ENCODE data around the gene DVL1.

DVL1 gene

GRCh38 chr1:1311107-1312104, 37.8 kb downstream of the DVL1 start:
- Mint-ChIP-seq H3K27ac (peak overlapping the region; percentile 50), H3K9me3 (no peaks in the 10 kb centered on the region), H3K27me3 (no peaks in the 10 kb centered on the region), H3K4me3 (no peak overlapping the region), H3K4me1 (ENCODE audit: low read depth) (peaks cover 19% of the 10 kb centered on the region), H3K36me3 (ENCODE audit: low read depth) (peaks cover 70% of the 10 kb centered on the region)
- no peak for DNase-seq

- H3K27ac Mint-ChIP-seq: peak overlapping the region; percentile 87
- H3K36me3 Mint-ChIP-seq (ENCODE audit: low read depth): peaks cover 63% of the 10 kb centered on the region
- no peaks in the 10 kb centered on the region for H3K9me3 Mint-ChIP-seq
- H3K4me1 Mint-ChIP-seq (ENCODE audit: low read depth): peaks cover 26% of the 10 kb centered on the region
- H3K27me3 Mint-ChIP-seq: no peaks in the 10 kb centered on the region
- no peak for DNase-seq
- H3K4me3 Mint-ChIP-seq: peak overlapping the region; percentile 38
Measured at GRCh38 chr1:1310476-1311053, 38.7 kb downstream of the DVL1 start.

DNA sequence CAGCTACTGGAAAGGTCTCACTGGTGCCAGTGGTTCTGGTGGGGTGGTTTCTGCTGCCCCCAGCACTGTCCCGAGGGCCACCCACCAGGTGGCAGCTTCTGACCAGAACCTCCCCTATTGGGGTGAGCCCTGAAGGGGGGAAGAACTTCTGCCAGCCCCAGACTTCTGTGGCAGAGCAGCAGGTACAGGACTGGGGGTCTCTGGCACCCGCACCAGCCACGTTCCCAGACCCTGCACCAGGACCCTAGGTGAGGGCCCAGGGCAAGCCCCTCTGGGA, 39.2 kb downstream of the DVL1 start:
- DNase-seq: no peak
- Mint-ChIP-seq H3K4me3 (peak overlapping the region; percentile 84), H3K27ac (peak overlapping the region; percentile 87), H3K36me3 (ENCODE audit: low read depth) (peaks cover 59% of the 10 kb centered on the region), H3K4me1 (ENCODE audit: low read depth) (peaks cover 30% of the 10 kb centered on the region), H3K27me3 (no peaks in the 10 kb centered on the region), H3K9me3 (no peaks in the 10 kb centered on the region)

DNA sequence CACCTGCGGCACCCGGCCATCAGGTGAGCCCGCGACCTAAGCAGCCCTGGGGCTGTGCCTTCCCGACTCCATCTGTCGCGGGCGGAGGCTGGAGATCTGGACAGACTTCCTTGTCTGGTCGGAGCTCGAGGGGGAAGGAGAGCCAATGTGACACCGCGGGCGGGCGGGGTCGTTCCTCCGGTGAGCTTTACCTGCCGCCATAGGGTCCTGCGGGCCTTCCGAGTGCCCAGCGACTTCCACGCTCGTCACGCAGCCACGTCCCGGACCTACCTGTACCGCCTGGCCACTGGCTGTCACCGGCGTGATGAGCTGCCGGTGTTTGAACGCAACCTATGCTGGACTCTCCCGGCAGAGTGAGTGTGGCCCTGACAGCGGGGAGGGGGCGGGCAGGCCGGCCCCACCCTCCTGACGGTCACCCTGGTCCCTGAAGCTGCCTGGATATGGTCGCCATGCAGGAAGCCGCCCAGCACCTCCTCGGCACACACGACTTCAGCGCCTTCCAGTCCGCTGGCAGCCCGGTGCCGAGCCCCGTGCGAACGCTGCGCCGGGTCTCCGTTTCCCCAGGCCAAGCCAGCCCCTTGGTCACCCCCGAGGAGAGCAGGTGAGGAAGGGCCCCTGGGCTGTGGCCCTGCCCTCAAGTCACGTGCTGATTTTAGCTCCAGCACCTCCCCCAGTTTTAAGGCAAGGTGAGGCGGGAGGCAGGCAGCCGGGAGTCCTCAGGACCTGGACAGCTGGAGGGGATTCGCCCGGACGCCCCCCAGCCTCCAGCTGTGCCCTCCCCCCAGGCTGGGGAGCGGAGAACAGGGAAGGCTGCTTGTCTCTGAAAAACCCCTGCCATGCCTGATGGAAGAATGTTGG, 39.7 kb downstream of the DVL1 start:
- peak; percentile 58 for DNase-seq
- peak overlapping the region; percentile 87 for H3K27ac Mint-ChIP-seq
- peak overlapping the region; percentile 84 for H3K4me3 Mint-ChIP-seq
- peaks cover 54% of the 10 kb centered on the region for H3K36me3 Mint-ChIP-seq (ENCODE audit: low read depth)
- H3K4me1 Mint-ChIP-seq (ENCODE audit: low read depth): peaks cover 32% of the 10 kb centered on the region
- no peaks in the 10 kb centered on the region for H3K9me3 Mint-ChIP-seq
- no peaks in the 10 kb centered on the region for H3K27me3 Mint-ChIP-seq

GRCh38 chr1:1308756-1309250, 40.4 kb downstream of the DVL1 start:
- peak overlapping the region; percentile 84 for H3K4me3 Mint-ChIP-seq
- H3K27ac Mint-ChIP-seq: peak overlapping the region; percentile 92
- peaks cover 48% of the 10 kb centered on the region for H3K36me3 Mint-ChIP-seq (ENCODE audit: low read depth)
- peaks cover 33% of the 10 kb centered on the region for H3K4me1 Mint-ChIP-seq (ENCODE audit: low read depth)
- no peaks in the 10 kb centered on the region for H3K9me3 Mint-ChIP-seq
- H3K27me3 Mint-ChIP-seq: no peaks in the 10 kb centered on the region
- no peak for DNase-seq

DNA sequence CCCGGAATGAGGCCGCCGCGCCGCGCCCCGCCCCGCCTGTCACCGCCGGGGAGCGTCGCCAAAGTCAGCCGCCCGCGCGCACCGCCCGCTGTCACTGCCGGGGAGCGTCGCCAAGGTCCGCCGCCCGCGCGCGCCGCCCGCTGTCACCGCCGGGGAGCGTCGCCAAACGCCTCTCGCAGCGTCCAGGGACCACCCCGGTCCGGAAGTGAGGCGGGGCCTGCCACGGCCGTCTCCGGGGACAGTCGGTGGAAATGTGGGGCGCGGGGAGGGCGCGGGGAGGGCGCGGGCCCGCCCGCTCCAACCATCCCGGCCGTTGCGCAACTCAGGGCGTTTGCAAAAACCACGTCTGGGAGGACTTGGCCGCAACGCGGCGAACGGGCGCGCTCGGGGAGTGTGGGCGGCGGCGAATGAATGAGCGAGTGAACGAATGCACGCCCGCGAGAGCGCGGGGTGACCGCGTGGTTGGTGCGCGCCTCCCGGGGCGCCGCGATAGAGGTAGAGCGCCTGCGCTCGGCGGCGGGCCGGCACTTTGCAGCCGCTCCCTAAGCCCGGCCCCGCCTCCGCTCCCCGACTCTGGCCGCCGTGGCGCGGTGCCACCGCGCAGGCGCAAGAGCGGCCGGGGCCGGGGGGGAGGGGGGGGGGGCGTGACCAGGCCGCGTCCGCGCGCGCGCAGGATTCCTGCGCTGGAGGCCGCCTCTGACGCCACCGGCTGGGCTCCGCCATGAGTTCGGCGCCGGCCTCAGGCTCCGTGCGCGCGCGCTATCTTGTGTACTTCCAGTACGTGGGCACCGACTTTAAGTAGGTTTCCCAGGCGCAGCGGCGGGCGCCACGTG, 41.1 kb downstream of the DVL1 start, which contains the start of the genes ACAP3 and PUSL1:
Gene ACAP3 (minus strand): TSS at position 8 of the 833 bp plus-strand sequence. CDS start 115 bp downstream, outside the sequence.
Gene PUSL1 (plus strand): TSS at position 675 of the 833 bp plus-strand sequence. CDS start 47 bp downstream, at position 722.
- H3K4me3 Mint-ChIP-seq: peak within 1 kb of the TSS; percentile 85
- DNase-seq: peak; percentile 92

DNA sequence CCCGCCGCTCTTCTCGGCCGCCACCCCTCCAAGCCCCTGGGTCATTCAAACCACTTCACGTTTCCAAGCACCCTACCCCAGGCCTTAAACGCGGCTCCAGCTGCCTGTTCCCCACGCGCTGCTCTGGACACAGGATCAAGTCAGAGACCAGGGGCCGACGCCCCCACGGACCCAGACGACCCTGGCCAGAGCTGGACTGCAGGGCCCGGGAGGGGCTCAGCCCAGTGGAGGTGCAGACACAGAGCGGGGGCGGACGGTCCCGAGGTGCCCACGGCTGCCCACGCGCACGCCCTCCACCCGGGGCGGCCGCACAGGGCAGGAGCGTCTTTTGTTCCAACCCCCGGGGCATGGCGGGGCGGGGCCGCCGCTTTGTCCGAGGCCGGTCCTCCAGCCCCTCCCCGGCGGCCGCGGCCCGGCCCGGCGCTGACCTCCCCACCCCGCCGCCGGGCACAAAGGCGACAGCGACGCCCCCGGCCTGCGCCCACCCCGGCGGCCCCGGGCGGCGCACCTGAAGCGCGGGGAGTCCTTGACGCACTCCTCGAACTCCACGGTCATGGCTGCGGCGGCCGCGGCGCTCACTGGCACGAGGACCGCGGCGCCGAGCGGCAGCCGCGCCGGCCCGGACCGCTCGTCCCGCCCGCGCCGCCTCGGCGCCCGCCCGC, 41.8 kb downstream of the DVL1 start:
- Mint-ChIP-seq H3K9me3 (no peaks in the 10 kb centered on the region), H3K4me3 (peak overlapping the region; percentile 85), H3K4me1 (ENCODE audit: low read depth) (peaks cover 33% of the 10 kb centered on the region), H3K27ac (peak overlapping the region; percentile 90), H3K36me3 (ENCODE audit: low read depth) (peaks cover 34% of the 10 kb centered on the region), H3K27me3 (no peaks in the 10 kb centered on the region)
- DNase-seq: no peak

More for the DNA sequence above, 41.1 kb downstream of the DVL1 start, which contains the start of the genes ACAP3 and PUSL1:
- Mint-ChIP-seq H3K27me3 (no peaks in the 10 kb centered on the region), H3K27ac (peak within 1 kb of the TSS; percentile 95), H3K36me3 (ENCODE audit: low read depth) (peaks cover 41% of the 10 kb centered on the region), H3K9me3 (no peaks in the 10 kb centered on the region), H3K4me1 (ENCODE audit: low read depth) (peaks cover 33% of the 10 kb centered on the region)

DNA sequence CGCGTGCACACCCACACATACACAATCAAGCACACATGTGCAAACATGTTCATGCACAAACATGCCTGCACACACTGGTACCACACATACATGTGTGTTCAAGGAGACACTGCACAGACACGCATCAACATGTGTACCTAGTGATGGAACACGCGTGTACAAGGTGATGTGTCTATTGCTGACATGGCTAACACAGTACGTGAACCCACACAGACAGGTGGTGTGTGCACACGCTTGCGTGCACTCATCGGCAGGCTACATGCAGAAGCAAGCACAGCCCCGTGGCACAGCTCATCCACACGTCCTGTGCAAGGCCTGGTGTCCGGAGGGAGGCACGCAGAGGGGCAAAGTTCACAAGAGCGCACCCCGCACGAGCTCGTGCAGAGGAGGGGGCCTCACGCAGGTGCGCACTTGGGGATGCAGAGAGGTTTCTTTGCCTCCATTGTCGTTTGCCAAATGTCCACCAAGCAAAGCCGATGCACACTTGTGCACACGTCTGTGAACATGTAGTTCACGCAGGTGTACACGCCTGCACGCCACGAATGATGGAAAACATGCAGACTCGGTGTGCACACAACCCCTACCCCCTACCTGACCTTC, 42.5 kb downstream of the DVL1 start:
- H3K4me3 Mint-ChIP-seq: peak overlapping the region; percentile 85
- DNase-seq: no peak
- H3K36me3 Mint-ChIP-seq (ENCODE audit: low read depth): peaks cover 30% of the 10 kb centered on the region
- no peaks in the 10 kb centered on the region for H3K9me3 Mint-ChIP-seq
- H3K4me1 Mint-ChIP-seq (ENCODE audit: low read depth): peaks cover 33% of the 10 kb centered on the region
- peak overlapping the region; percentile 90 for H3K27ac Mint-ChIP-seq
- no peaks in the 10 kb centered on the region for H3K27me3 Mint-ChIP-seq

DNA sequence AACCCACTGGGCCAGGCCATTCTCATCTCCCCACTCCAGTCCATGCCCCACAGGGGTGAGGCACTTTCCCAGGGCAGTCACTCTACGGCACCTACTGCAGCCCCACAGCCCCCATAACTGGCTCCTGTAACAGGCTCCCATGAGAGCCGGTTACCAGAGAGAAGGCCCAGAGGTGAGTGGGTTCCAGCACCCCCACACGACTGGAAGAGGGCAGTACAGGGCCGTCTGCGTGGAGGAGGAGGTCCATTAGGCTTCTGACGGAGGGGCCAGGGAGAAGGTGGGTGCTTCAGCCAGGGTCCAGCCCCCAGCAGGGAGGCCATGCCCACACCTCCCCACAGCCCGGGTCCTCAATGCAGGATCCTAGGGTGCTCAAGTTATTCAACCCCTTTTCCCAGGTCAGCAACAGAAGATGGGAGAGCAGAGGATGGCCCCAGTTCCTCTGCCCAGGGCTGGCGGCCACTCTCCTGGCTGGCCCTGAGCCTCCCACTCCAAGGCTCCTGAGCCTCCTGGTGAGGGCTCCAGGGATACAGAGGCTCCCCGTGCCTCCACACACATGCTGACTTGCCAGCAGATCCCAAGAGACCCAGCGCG, 43.1 kb downstream of the DVL1 start:
- peaks cover 24% of the 10 kb centered on the region for H3K36me3 Mint-ChIP-seq (ENCODE audit: low read depth)
- H3K4me3 Mint-ChIP-seq: peak overlapping the region; percentile 85

GRCh38 chr1:1305300-1306069, 43.7 kb downstream of the DVL1 start:
- DNase-seq: peak; percentile 82
- Mint-ChIP-seq H3K9me3 (no peaks in the 10 kb centered on the region), H3K4me3 (peak overlapping the region; percentile 85), H3K27me3 (no peaks in the 10 kb centered on the region), H3K36me3 (ENCODE audit: low read depth) (peaks cover 19% of the 10 kb centered on the region), H3K4me1 (ENCODE audit: low read depth) (peaks cover 32% of the 10 kb centered on the region), H3K27ac (peak overlapping the region; percentile 90)

More for the DNA sequence above, 43.1 kb downstream of the DVL1 start:
- no peaks in the 10 kb centered on the region for H3K9me3 Mint-ChIP-seq
- no peak for DNase-seq
- H3K4me1 Mint-ChIP-seq (ENCODE audit: low read depth): peaks cover 33% of the 10 kb centered on the region
- H3K27ac Mint-ChIP-seq: peak overlapping the region; percentile 90
- H3K27me3 Mint-ChIP-seq: no peaks in the 10 kb centered on the region

DNA sequence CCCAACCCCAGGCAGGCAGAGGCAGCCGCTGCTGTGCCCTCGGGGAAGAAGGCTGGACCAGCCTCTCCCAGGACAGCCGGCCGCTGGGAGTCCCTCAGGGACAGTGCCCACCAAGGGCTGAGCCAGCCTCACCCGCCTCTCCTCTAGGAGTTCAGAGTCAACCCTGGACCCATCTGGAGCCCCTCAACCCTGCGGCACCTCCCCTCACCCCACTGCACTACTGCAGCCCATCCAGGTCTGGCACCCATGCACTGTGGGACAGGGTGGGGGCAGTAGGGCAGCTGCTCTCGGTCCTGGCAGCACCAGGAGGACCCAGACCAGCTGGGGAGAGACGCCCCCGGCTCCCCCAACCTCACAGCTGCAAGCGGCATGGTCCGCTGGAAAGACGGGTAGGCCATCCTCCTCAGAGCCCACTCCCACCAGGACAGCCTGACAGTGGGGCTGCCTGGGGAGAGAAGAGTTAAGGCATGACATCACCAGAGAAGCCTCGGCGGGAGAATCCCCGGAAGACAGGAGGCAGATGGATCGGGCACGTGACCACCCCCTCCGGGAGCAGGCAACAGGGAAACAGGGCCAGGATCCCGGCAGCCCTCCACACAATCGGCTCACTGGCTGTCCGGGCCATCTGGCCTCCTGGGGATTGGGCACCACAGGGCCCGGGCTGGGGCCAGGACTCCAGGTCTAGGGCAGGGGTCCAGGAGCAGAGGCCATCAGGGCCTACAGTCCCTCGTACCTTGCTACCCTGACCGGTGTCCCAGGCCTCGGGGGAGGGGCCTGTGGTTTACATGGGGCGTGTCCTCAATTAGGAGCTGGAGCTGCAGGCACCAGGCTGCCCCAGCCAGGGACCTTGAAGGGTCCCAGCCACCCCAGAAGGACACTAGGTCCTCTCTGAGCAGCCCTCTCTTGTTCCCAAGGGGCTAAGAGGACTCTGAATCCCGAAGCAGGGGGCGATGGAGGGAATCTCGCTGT, 44.6 kb downstream of the DVL1 start:
- H3K27ac Mint-ChIP-seq: peak overlapping the region; percentile 57

More for the DNA sequence above, 44.6 kb downstream of the DVL1 start:
- Mint-ChIP-seq H3K4me1 (ENCODE audit: low read depth) (peaks cover 24% of the 10 kb centered on the region), H3K27me3 (no peaks in the 10 kb centered on the region), H3K9me3 (no peaks in the 10 kb centered on the region), H3K36me3 (ENCODE audit: low read depth) (peaks cover 10% of the 10 kb centered on the region), H3K4me3 (peak overlapping the region; percentile 85)
- no peak for DNase-seq

Data from activated T-cell treated with anti-CD3 and anti-CD28 coated beads, Interleukin-2, amount 50 U/mL, for 24 hours (primary cell).